ENCODE results near the gene KRTAP9-9.
"Not testable (repeated sequence)": the region's sequence is repeated elsewhere in the genome, so short reads cannot be mapped to it uniquely, and the experiment has no call there.

Gene KRTAP9-9

GRCh38 chr17:41232399-41233105 is 22.6 kb upstream of the KRTAP9-9 start, which contains the start of gene KRTAP9-3:
Gene KRTAP9-3 (plus strand): TSS chr17:41232449. CDS start chr17:41232502, 53 bp downstream.
- not testable (repeated sequence) for H3K27ac ChIP-seq (ENCODE audit: low read depth in 2 of 2, low read length in 2 of 2); H3K4me1 ChIP-seq (ENCODE audit: control insufficient read depth in 2 of 2, insufficient read depth in 2 of 2, low read length in 2 of 2); H3K9ac ChIP-seq (ENCODE audit: low read depth in 1 of 2, low read length in 2 of 2); H3K9me3 ChIP-seq (ENCODE audit: control insufficient read depth in 2 of 2, low read length in 2 of 2); H3K36me3 ChIP-seq (ENCODE audit: control insufficient read depth in 2 of 2, insufficient read depth in 2 of 2, low read length in 2 of 2); H3K4me3 ChIP-seq (ENCODE audit: low read length in 2 of 2); H3K27me3 ChIP-seq (ENCODE audit: control insufficient read depth in 2 of 2, insufficient read depth in 2 of 2, low read length in 2 of 2)

- not testable (repeated sequence) for H3K4me3 ChIP-seq (ENCODE audit: low read length in 2 of 2); H3K27ac ChIP-seq (ENCODE audit: low read depth in 2 of 2, low read length in 2 of 2); H3K4me1 ChIP-seq (ENCODE audit: control insufficient read depth in 2 of 2, insufficient read depth in 2 of 2, low read length in 2 of 2); H3K9me3 ChIP-seq (ENCODE audit: control insufficient read depth in 2 of 2, low read length in 2 of 2); H3K9ac ChIP-seq (ENCODE audit: low read depth in 1 of 2, low read length in 2 of 2); H3K27me3 ChIP-seq (ENCODE audit: control insufficient read depth in 2 of 2, insufficient read depth in 2 of 2, low read length in 2 of 2); H3K36me3 ChIP-seq (ENCODE audit: control insufficient read depth in 2 of 2, insufficient read depth in 2 of 2, low read length in 2 of 2)
Observed at GRCh38 chr17:41237116-41237515, 18.1 kb upstream of the KRTAP9-9 start.

- H3K9ac ChIP-seq (ENCODE audit: low read depth in 1 of 2, low read length in 2 of 2); H3K36me3 ChIP-seq (ENCODE audit: control insufficient read depth in 2 of 2, insufficient read depth in 2 of 2, low read length in 2 of 2); H3K9me3 ChIP-seq (ENCODE audit: control insufficient read depth in 2 of 2, low read length in 2 of 2); H3K27ac ChIP-seq (ENCODE audit: low read depth in 2 of 2, low read length in 2 of 2); H3K4me3 ChIP-seq (ENCODE audit: low read length in 2 of 2); H3K27me3 ChIP-seq (ENCODE audit: control insufficient read depth in 2 of 2, insufficient read depth in 2 of 2, low read length in 2 of 2); H3K4me1 ChIP-seq (ENCODE audit: control insufficient read depth in 2 of 2, insufficient read depth in 2 of 2, low read length in 2 of 2): not testable (repeated sequence)
Observed at GRCh38 chr17:41237949-41238437, 17.2 kb upstream of the KRTAP9-9 start, which contains the start of gene KRTAP9-8. Gene KRTAP9-8 (plus strand): TSS chr17:41237999. CDS start chr17:41238052, 53 bp downstream.

- not testable (repeated sequence) for H3K36me3 ChIP-seq (ENCODE audit: control insufficient read depth in 2 of 2, insufficient read depth in 2 of 2, low read length in 2 of 2); H3K9me3 ChIP-seq (ENCODE audit: control insufficient read depth in 2 of 2, low read length in 2 of 2); H3K4me1 ChIP-seq (ENCODE audit: control insufficient read depth in 2 of 2, insufficient read depth in 2 of 2, low read length in 2 of 2); H3K27ac ChIP-seq (ENCODE audit: low read depth in 2 of 2, low read length in 2 of 2); H3K27me3 ChIP-seq (ENCODE audit: control insufficient read depth in 2 of 2, insufficient read depth in 2 of 2, low read length in 2 of 2); H3K4me3 ChIP-seq (ENCODE audit: low read length in 2 of 2); H3K9ac ChIP-seq (ENCODE audit: low read depth in 1 of 2, low read length in 2 of 2)
Observed at GRCh38 chr17:41246995-41247787, 8.0 kb upstream of the KRTAP9-9 start.

- not testable (repeated sequence) for H3K9ac ChIP-seq (ENCODE audit: low read depth in 1 of 2, low read length in 2 of 2)
Observed at GRCh38 chr17:41249637-41250240, 5.4 kb upstream of the KRTAP9-9 start, which contains the start of gene KRTAP9-4. Gene KRTAP9-4 (plus strand): TSS chr17:41249687. CDS start chr17:41249721, 34 bp downstream.

GRCh38 chr17:41251261-41251660 is 3.9 kb upstream of the KRTAP9-9 start:
- Histone ChIP-seq H3K27me3 (ENCODE audit: control insufficient read depth in 2 of 2, insufficient read depth in 2 of 2, low read length in 2 of 2) (peaks cover 5 to 6% of the 10 kb centered on the region in 2 donors), H3K36me3 (ENCODE audit: control insufficient read depth in 2 of 2, insufficient read depth in 2 of 2, low read length in 2 of 2) (no peaks in the 10 kb centered on the region), H3K27ac (ENCODE audit: low read depth in 2 of 2, low read length in 2 of 2) (no peak overlapping the region), H3K4me1 (ENCODE audit: control insufficient read depth in 2 of 2, insufficient read depth in 2 of 2, low read length in 2 of 2) (no peaks in the 10 kb centered on the region), H3K4me3 (ENCODE audit: low read length in 2 of 2) (no peak overlapping the region), H3K9ac (ENCODE audit: low read depth in 1 of 2, low read length in 2 of 2) (no peak overlapping the region), H3K9me3 (ENCODE audit: control insufficient read depth in 2 of 2, low read length in 2 of 2) (no peaks in the 10 kb centered on the region)

More at GRCh38 chr17:41249637-41250240, 5.4 kb upstream of the KRTAP9-9 start, which contains the start of gene KRTAP9-4:
- H3K9me3 ChIP-seq (ENCODE audit: control insufficient read depth in 2 of 2, low read length in 2 of 2); H3K36me3 ChIP-seq (ENCODE audit: control insufficient read depth in 2 of 2, insufficient read depth in 2 of 2, low read length in 2 of 2); H3K27ac ChIP-seq (ENCODE audit: low read depth in 2 of 2, low read length in 2 of 2); H3K4me3 ChIP-seq (ENCODE audit: low read length in 2 of 2); H3K4me1 ChIP-seq (ENCODE audit: control insufficient read depth in 2 of 2, insufficient read depth in 2 of 2, low read length in 2 of 2); H3K27me3 ChIP-seq (ENCODE audit: control insufficient read depth in 2 of 2, insufficient read depth in 2 of 2, low read length in 2 of 2): not testable (repeated sequence)

GRCh38 chr17:41254861-41255260 is 323 bp upstream of the KRTAP9-9 start:
- no peaks in the 10 kb centered on the region for H3K9me3 ChIP-seq (ENCODE audit: control insufficient read depth in 2 of 2, low read length in 2 of 2)
- H3K27me3 ChIP-seq (ENCODE audit: control insufficient read depth in 2 of 2, insufficient read depth in 2 of 2, low read length in 2 of 2), result peaks cover 11 to 18% of the 10 kb centered on the region in 2 donors
- H3K9ac ChIP-seq (ENCODE audit: low read depth in 1 of 2, low read length in 2 of 2), result no peak overlapping the region
- no peaks in the 10 kb centered on the region for H3K36me3 ChIP-seq (ENCODE audit: control insufficient read depth in 2 of 2, insufficient read depth in 2 of 2, low read length in 2 of 2)
- H3K27ac ChIP-seq (ENCODE audit: low read depth in 2 of 2, low read length in 2 of 2), result no peak overlapping the region
- H3K4me1 ChIP-seq (ENCODE audit: control insufficient read depth in 2 of 2, insufficient read depth in 2 of 2, low read length in 2 of 2), result no peaks in the 10 kb centered on the region
- no peak overlapping the region for H3K4me3 ChIP-seq (ENCODE audit: low read length in 2 of 2)

GRCh38 chr17:41256291-41256685 is 1.1 kb downstream of the KRTAP9-9 start:
- Histone ChIP-seq H3K9ac (ENCODE audit: low read depth in 1 of 2, low read length in 2 of 2) (no peak overlapping the region), H3K4me1 (ENCODE audit: control insufficient read depth in 2 of 2, insufficient read depth in 2 of 2, low read length in 2 of 2) (no peaks in the 10 kb centered on the region), H3K9me3 (ENCODE audit: control insufficient read depth in 2 of 2, low read length in 2 of 2) (no peaks in the 10 kb centered on the region), H3K27me3 (ENCODE audit: control insufficient read depth in 2 of 2, insufficient read depth in 2 of 2, low read length in 2 of 2) (peaks cover 9 to 18% of the 10 kb centered on the region in 2 donors), H3K27ac (ENCODE audit: low read depth in 2 of 2, low read length in 2 of 2) (no peak overlapping the region), H3K4me3 (ENCODE audit: low read length in 2 of 2) (no peak overlapping the region), H3K36me3 (ENCODE audit: control insufficient read depth in 2 of 2, insufficient read depth in 2 of 2, low read length in 2 of 2) (no peaks in the 10 kb centered on the region)

GRCh38 chr17:41258406-41258805 is 3.2 kb downstream of the KRTAP9-9 start:
- H3K4me1 ChIP-seq (ENCODE audit: control insufficient read depth in 2 of 2, insufficient read depth in 2 of 2, low read length in 2 of 2), result no peaks in the 10 kb centered on the region
- H3K36me3 ChIP-seq (ENCODE audit: control insufficient read depth in 2 of 2, insufficient read depth in 2 of 2, low read length in 2 of 2), result no peaks in the 10 kb centered on the region
- H3K9me3 ChIP-seq (ENCODE audit: control insufficient read depth in 2 of 2, low read length in 2 of 2), result no peaks in the 10 kb centered on the region
- no peak overlapping the region for H3K4me3 ChIP-seq (ENCODE audit: low read length in 2 of 2)
- H3K9ac ChIP-seq (ENCODE audit: low read depth in 1 of 2, low read length in 2 of 2), result no peak overlapping the region
- H3K27ac ChIP-seq (ENCODE audit: low read depth in 2 of 2, low read length in 2 of 2), result no peak overlapping the region
- peaks cover 14% of the 10 kb centered on the region in 2 donors for H3K27me3 ChIP-seq (ENCODE audit: control insufficient read depth in 2 of 2, insufficient read depth in 2 of 2, low read length in 2 of 2)

GRCh38 chr17:41263212-41263611 is 8.0 kb downstream of the KRTAP9-9 start:
- Histone ChIP-seq H3K4me1 (ENCODE audit: control insufficient read depth in 2 of 2, insufficient read depth in 2 of 2, low read length in 2 of 2) (no peaks in the 10 kb centered on the region), H3K27me3 (ENCODE audit: control insufficient read depth in 2 of 2, insufficient read depth in 2 of 2, low read length in 2 of 2) (peaks cover 2 to 10% of the 10 kb centered on the region in 2 donors), H3K4me3 (ENCODE audit: low read length in 2 of 2) (no peak overlapping the region), H3K9ac (ENCODE audit: low read depth in 1 of 2, low read length in 2 of 2) (no peak overlapping the region), H3K36me3 (ENCODE audit: control insufficient read depth in 2 of 2, insufficient read depth in 2 of 2, low read length in 2 of 2) (no peaks in the 10 kb centered on the region), H3K9me3 (ENCODE audit: control insufficient read depth in 2 of 2, low read length in 2 of 2) (no peaks in the 10 kb centered on the region), H3K27ac (ENCODE audit: low read depth in 2 of 2, low read length in 2 of 2) (no peak overlapping the region)

All from mucosa of rectum (tissue), 2 donors.